SJCRH30 (cell line): ENCODE results near the gene SEMA4C. TPM values are rescaled to one million over a fixed set of nuclear protein-coding genes. Genes with fewer than 3 reads are reported as not detected.

Experiments used
- DNase-seq, 2 experiments: peaks; one replicate each; pipeline ENCODE4 v3.0.0-alpha.2; 2015 to 2020
- H3K27ac ChIP-seq: fragments of 250-450 bp; sonication (Bioruptor Pico); 2 replicates; pipeline ENCODE4 v1.5.1; 2020; ENCODE audit warnings: mild to moderate bottlenecking, moderate library complexity
- H3K27me3 ChIP-seq: fragments of 250-450 bp; sonication (Bioruptor Pico); 2 replicates; pipeline ENCODE4 v1.5.1; 2020; ENCODE audit warnings: mild to moderate bottlenecking, moderate library complexity
- H3K36me3 ChIP-seq: fragments of 250-450 bp; sonication (Bioruptor Pico); 2 replicates; pipeline ENCODE4 v1.5.1; 2020; ENCODE audit warnings: mild to moderate bottlenecking, moderate library complexity
- H3K4me1 ChIP-seq: fragments of 250-450 bp; sonication (Bioruptor Pico); 2 replicates; pipeline ENCODE4 v1.5.1; 2020; ENCODE audit warnings: mild to moderate bottlenecking, moderate library complexity
- H3K4me3 ChIP-seq: fragments of 250-450 bp; sonication (Bioruptor Pico); 2 replicates; pipeline ENCODE4 v1.5.1; 2020; ENCODE audit warnings: mild to moderate bottlenecking, moderate library complexity
- H3K9me3 ChIP-seq: fragments of 250-450 bp; sonication (Bioruptor Pico); replicated peaks from 2 replicates; pipeline ENCODE4 v1.5.1; 2020; ENCODE audit warnings: mild to moderate bottlenecking, moderate library complexity
- total RNA-seq: library from RNA; depleted of rRNA; stranded (reverse); fragments of >200 nt; shearing (Covaris generic); gene quantifications from 2 replicates; pipeline ENCODE4 v1.2.3, GENCODE V29; 2014

The SEMA4C gene
- total RNA-seq, 1 experiment from 2014 or later, result 49.4 TPM

- DNase-seq, result no peak
- Histone ChIP-seq H3K27me3 (no peaks in the 10 kb centered on the region), H3K27ac (no peak overlapping the region), H3K9me3 (no peaks in the 10 kb centered on the region), H3K4me1 (peaks cover 1% of the 10 kb centered on the region; the same call in 1 of the 2 replicates), H3K4me3 (no peak overlapping the region), H3K36me3 (0 out of 2 replicates have a peak, but pooled peaks cover 2% of the 10 kb centered on the region)
These were observed 47.1 kb downstream of the SEMA4C start for GRCh38 chr2:96822786-96823185.

GRCh38 chr2:96821113-96821675 lies 48.7 kb downstream of the SEMA4C start:
- Histone ChIP-seq H3K4me1 (peaks cover 4% of the 10 kb centered on the region; the same call in 1 of the 2 replicates), H3K27me3 (no peaks in the 10 kb centered on the region), H3K4me3 (no peak overlapping the region), H3K9me3 (no peaks in the 10 kb centered on the region), H3K36me3 (no peaks in the 10 kb centered on the region), H3K27ac (no peak overlapping the region)
- DNase-seq, result no peak

GRCh38 chr2:96819876-96820511 lies 49.9 kb downstream of the SEMA4C start:
- Histone ChIP-seq H3K27me3 (no peaks in the 10 kb centered on the region), H3K4me3 (no peak overlapping the region), H3K27ac (no peak overlapping the region), H3K36me3 (no peaks in the 10 kb centered on the region), H3K9me3 (no peaks in the 10 kb centered on the region), H3K4me1 (peaks cover 5% of the 10 kb centered on the region; the same call in 1 of the 2 replicates)
- DNase-seq, result no peak

- H3K27me3 ChIP-seq, result no peaks in the 10 kb centered on the region
- H3K36me3 ChIP-seq, result no peaks in the 10 kb centered on the region
- H3K9me3 ChIP-seq, result no peaks in the 10 kb centered on the region
- DNase-seq, result no peak
- no peak overlapping the region for H3K4me3 ChIP-seq
- H3K27ac ChIP-seq, result no peak overlapping the region
- H3K4me1 ChIP-seq, result peaks cover 7% of the 10 kb centered on the region; the same call in 1 of the 2 replicates
These were observed 50.6 kb downstream of the SEMA4C start for GRCh38 chr2:96819128-96819875.

GRCh38 chr2:96817882-96818281 lies 52.0 kb downstream of the SEMA4C start:
- no peak overlapping the region for H3K4me3 ChIP-seq
- H3K27me3 ChIP-seq, result no peaks in the 10 kb centered on the region
- no peaks in the 10 kb centered on the region for H3K9me3 ChIP-seq
- H3K27ac ChIP-seq, result no peak overlapping the region
- no peaks in the 10 kb centered on the region for H3K36me3 ChIP-seq
- DNase-seq, result no peak
- peaks cover 7% of the 10 kb centered on the region; the same call in 1 of the 2 replicates for H3K4me1 ChIP-seq

GRCh38 chr2:96816836-96817702 lies 52.8 kb downstream of the SEMA4C start:
- Histone ChIP-seq H3K9me3 (no peaks in the 10 kb centered on the region), H3K4me1 (peaks cover 7% of the 10 kb centered on the region; the same call in 1 of the 2 replicates), H3K27me3 (no peaks in the 10 kb centered on the region), H3K27ac (no peak overlapping the region), H3K36me3 (no peaks in the 10 kb centered on the region), H3K4me3 (peak overlapping the region; percentile 89)
- peak; percentile 43 to 44 for DNase-seq

- H3K4me3 ChIP-seq, result peak within 1 kb of the TSS; percentile 89
- no peaks in the 10 kb centered on the region for H3K36me3 ChIP-seq
- no peaks in the 10 kb centered on the region for H3K9me3 ChIP-seq
- peaks cover 12% of the 10 kb centered on the region for H3K4me1 ChIP-seq
- peak; percentile 94 for DNase-seq
- no peaks in the 10 kb centered on the region for H3K27me3 ChIP-seq
- H3K27ac ChIP-seq, result no peak within 1 kb of the TSS
These were observed 53.6 kb downstream of the SEMA4C start, which contains the start of gene CNNM3 for GRCh38 chr2:96816127-96816835. TSS of gene CNNM3 (plus strand) at chr2:96816268. CDS start at chr2:96816278, 10 bp downstream.

GRCh38 chr2:96815326-96816126 lies 54.4 kb downstream of the SEMA4C start:
- DNase-seq, result peak in 1 of 2 experiments; percentile 37

GRCh38 chr2:96813656-96814055 lies 56.2 kb downstream of the SEMA4C start:
- Histone ChIP-seq H3K27me3 (no peaks in the 10 kb centered on the region), H3K4me1 (peaks cover 12% of the 10 kb centered on the region), H3K4me3 (no peak overlapping the region), H3K9me3 (no peaks in the 10 kb centered on the region), H3K27ac (no peak overlapping the region), H3K36me3 (no peaks in the 10 kb centered on the region)
- DNase-seq, result no peak

More at GRCh38 chr2:96815326-96816126, 54.4 kb downstream of the SEMA4C start:
- Histone ChIP-seq H3K27ac (no peak overlapping the region), H3K4me3 (peak overlapping the region; percentile 89), H3K27me3 (no peaks in the 10 kb centered on the region), H3K36me3 (no peaks in the 10 kb centered on the region), H3K9me3 (no peaks in the 10 kb centered on the region), H3K4me1 (peaks cover 12% of the 10 kb centered on the region)

- H3K36me3 ChIP-seq, result no peaks in the 10 kb centered on the region
- H3K27me3 ChIP-seq, result no peaks in the 10 kb centered on the region
- peak in 1 of 2 experiments; percentile 28 for DNase-seq
- H3K27ac ChIP-seq, result no peak overlapping the region
- H3K4me1 ChIP-seq, result peaks cover 7% of the 10 kb centered on the region
- H3K4me3 ChIP-seq, result no peak overlapping the region
- H3K9me3 ChIP-seq, result no peaks in the 10 kb centered on the region
These were observed 58.0 kb downstream of the SEMA4C start for GRCh38 chr2:96811917-96812316.

GRCh38 chr2:96810783-96811192 lies 59.1 kb downstream of the SEMA4C start:
- no peak overlapping the region for H3K4me3 ChIP-seq
- H3K36me3 ChIP-seq, result no peaks in the 10 kb centered on the region
- H3K4me1 ChIP-seq, result peaks cover 7% of the 10 kb centered on the region
- no peaks in the 10 kb centered on the region for H3K9me3 ChIP-seq
- no peaks in the 10 kb centered on the region for H3K27me3 ChIP-seq
- DNase-seq, result no peak
- no peak overlapping the region for H3K27ac ChIP-seq

GRCh38 chr2:96809951-96810782 lies 59.7 kb downstream of the SEMA4C start:
- DNase-seq, result no peak
- H3K36me3 ChIP-seq, result no peaks in the 10 kb centered on the region
- H3K9me3 ChIP-seq, result no peaks in the 10 kb centered on the region
- no peak overlapping the region for H3K4me3 ChIP-seq
- no peak overlapping the region for H3K27ac ChIP-seq
- H3K4me1 ChIP-seq, result peaks cover 7% of the 10 kb centered on the region
- no peaks in the 10 kb centered on the region for H3K27me3 ChIP-seq
